T-cell (primary cell): ENCODE results near the gene MUC2. TPM values are rescaled to one million over a fixed set of nuclear protein-coding genes. Genes with fewer than 3 reads are reported as not detected.

Experiments used
- ATAC-seq, 4 experiments: fragments of 200-7000 bp in 3 of 4; fragments of 150-1000 bp in 1 of 4; cut with Tn5 transposase; replicated peaks in 1 of 4; 1 replicate in 3 of 4; 2 replicates in 1 of 4; pipeline ENCODE4 v1.10.0; 2021; ENCODE audit warnings: moderate library complexity in 3 of 4, mild to moderate bottlenecking in 2 of 4, moderate number of reproducible peaks in 1 of 4
- CTCF ChIA-PET, 2 donors: fragments of 300-600 bp; sonication (Branson Sonifier 250); formaldehyde crosslinking; loops; one replicate each; lab custom pipeline; 2022; ENCODE audit warnings: antibody characterized with exemption in 2 of 2; lab: Charles Lee
- POLR2A ChIA-PET, 2 donors: fragments of 300-600 bp; sonication (Branson Sonifier 250); formaldehyde crosslinking; loops; one replicate each; lab custom pipeline; 2022; ENCODE audit warnings: antibody characterized with exemption in 2 of 2; lab: Charles Lee
- DNase-seq, 35 experiments: peaks; one replicate each; pipeline versions ENCODE4 v3.0.0 to v3.0.0-alpha.2; 2013 to 2023
- H3K27ac ChIP-seq: one replicate; pipeline ENCODE4 v1.5.1; 2013; ENCODE audit warnings: low read length
- H3K27me3 ChIP-seq, 2 experiments: replicated peaks in 1 of 2; 1 replicate in 1 of 2; 2 replicates in 1 of 2; pipeline versions ENCODE4 v1.6.1 to v1.7.0; 2013; ENCODE audit warnings: low read length in 1 of 2, mixed read lengths in 1 of 2; ENCODE audit not compliant: control insufficient read depth in 2 of 2, insufficient read depth in 2 of 2; ENCODE audit errors: extremely low read depth in 1 of 2
- H3K36me3 ChIP-seq, 2 donors: 1 replicate in 1 of 2; 2 replicates in 1 of 2; pipeline versions ENCODE4 v1.6.1 to v1.7.0; 2013; ENCODE audit warnings: low read length in 1 of 2; ENCODE audit not compliant: control insufficient read depth in 2 of 2, insufficient read depth in 1 of 2; ENCODE audit errors: extremely low read depth in 1 of 2
- H3K4me1 ChIP-seq, 2 experiments: 1 replicate in 1 of 2; 2 replicates in 1 of 2; pipeline versions ENCODE4 v1.6.1 to v1.7.0; 2013; ENCODE audit warnings: low read length in 2 of 2, mixed read lengths in 1 of 2; ENCODE audit not compliant: insufficient read depth in 2 of 2, control insufficient read depth in 1 of 2; ENCODE audit errors: extremely low read depth in 1 of 2
- H3K4me3 ChIP-seq, 2 donors: 1 replicate in 1 of 2; 2 replicates in 1 of 2; pipeline versions ENCODE4 v1.5.1 to v1.7.0; 2013; ENCODE audit warnings: mild to moderate bottlenecking in 2 of 2, low read length in 1 of 2, moderate library complexity in 1 of 2; ENCODE audit not compliant: control insufficient read depth in 1 of 2; ENCODE audit errors: extremely low read depth in 1 of 2
- H3K9me3 ChIP-seq: 2 replicates; pipeline ENCODE4 v1.7.0; 2013
- H3K27ac Mint-ChIP-seq, 2 donors: one replicate each; pipeline ENCODE4 v1.8.0; 2020 to 2021; ENCODE audit warnings: mild to moderate bottlenecking in 2 of 2, mixed read lengths in 2 of 2
- H3K27me3 Mint-ChIP-seq, 2 donors: one replicate each; pipeline ENCODE4 v1.8.0; 2021 to 2022; ENCODE audit warnings: mixed read lengths in 2 of 2
- H3K36me3 Mint-ChIP-seq: one replicate; pipeline ENCODE4 v1.8.0; 2021; ENCODE audit warnings: mixed read lengths
- H3K4me1 Mint-ChIP-seq, 3 donors: one replicate each; pipeline ENCODE4 v1.8.0; 2020 to 2022; ENCODE audit warnings: mixed read lengths in 3 of 3, mild to moderate bottlenecking in 1 of 3
- H3K4me3 Mint-ChIP-seq, 3 donors: one replicate each; pipeline ENCODE4 v1.8.0; 2020 to 2022; ENCODE audit warnings: mild to moderate bottlenecking in 3 of 3, mixed read lengths in 3 of 3, moderate library complexity in 3 of 3
- H3K9me3 Mint-ChIP-seq, 3 donors: one replicate each; pipeline ENCODE4 v1.8.0; 2020 to 2022; ENCODE audit warnings: mixed read lengths in 3 of 3
- WGBS: methylation state at CpG from one replicate; pipeline ENCODE4 v1.1.5; 2013; ENCODE audit warnings: missing lambda C conversion rate; ENCODE audit not compliant: insufficient coverage; 5-methylcytosine and 5-hydroxymethylcytosine counted together
- total RNA-seq, 35 experiments: library from RNA in 6 of 35; stranded (reverse) in 6 of 35; fragments of 120-200 nt in 1 of 35; gene quantifications; one replicate each; pipeline versions ENCODE4 v1.2.1 to v1.2.4 and lab custom pipeline; 2013 to 2026

Gene MUC2
- total RNA-seq, 5 donors from 2014 or later (not counting 1 experiment from before 2014, with no cell fraction given) = 0.12 to 1.4 (median 0.53) TPM; not detected in 2

- CTCF ChIA-PET = interaction anchor here in 1 of 2 donors (1.0 kb wide), 1 partner anchor 113 kb away, joined by 3 read pairs; no protein-coding TSS in a partner anchor
- Mint-ChIP-seq H3K4me1 (peaks cover 0 to 4% (median 2%) of the 10 kb centered on the region in 3 donors), H3K36me3 (no peaks in the 10 kb centered on the region), H3K9me3 (no peaks in the 10 kb centered on the region), H3K27me3 (peaks cover 9 to 23% of the 10 kb centered on the region in 2 donors), H3K4me3 (no peak overlapping the region), H3K27ac (no peak overlapping the region)
- H3K9me3 ChIP-seq = no peaks in the 10 kb centered on the region
- no peaks in the 10 kb centered on the region for H3K36me3 ChIP-seq
- H3K27me3 ChIP-seq = peaks cover 0 to 82% of the 10 kb centered on the region in 2 experiments
- ATAC-seq (no peak), DNase-seq (no peak)
- WGBS = 84% methylated on average over 19 of the region's 25 CpGs
- peaks cover 0 to 8% of the 10 kb centered on the region in 2 experiments for H3K4me1 ChIP-seq
- no peak overlapping the region for H3K27ac ChIP-seq
- no peak overlapping the region for H3K4me3 ChIP-seq
- POLR2A ChIA-PET = no interaction called here
These were observed 21.4 kb upstream of the MUC2 start for GRCh38 chr11:1053121-1053901.

GRCh38 chr11:1054143-1055108 lies 20.2 kb upstream of the MUC2 start:
- WGBS = 78% methylated on average over 19 of the region's 25 CpGs
- H3K27ac ChIP-seq = no peak overlapping the region
- DNase-seq = no peak

GRCh38 chr11:1055109-1055703 lies 19.5 kb upstream of the MUC2 start:
- Histone ChIP-seq H3K36me3 (no peaks in the 10 kb centered on the region), H3K4me1 (peaks cover 0 to 8% of the 10 kb centered on the region in 2 experiments), H3K4me3 (no peak overlapping the region), H3K27me3 (peaks cover 0 to 75% of the 10 kb centered on the region in 2 experiments), H3K9me3 (no peaks in the 10 kb centered on the region), H3K27ac (no peak overlapping the region)
- H3K27me3 Mint-ChIP-seq = peaks cover 9 to 28% of the 10 kb centered on the region in 2 donors
- no peaks in the 10 kb centered on the region for H3K36me3 Mint-ChIP-seq
- ATAC-seq (no peak), DNase-seq (no peak)
- no peak overlapping the region for H3K27ac Mint-ChIP-seq
- POLR2A ChIA-PET = no interaction called here
- 89% methylated on average over 10 of the region's 17 CpGs for WGBS
- H3K4me1 Mint-ChIP-seq = peaks cover 0 to 4% (median 2%) of the 10 kb centered on the region in 3 donors
- no peaks in the 10 kb centered on the region for H3K9me3 Mint-ChIP-seq
- CTCF ChIA-PET = no interaction called here
- H3K4me3 Mint-ChIP-seq = no peak overlapping the region

More at GRCh38 chr11:1054143-1055108, 20.2 kb upstream of the MUC2 start:
- H3K36me3 ChIP-seq = no peaks in the 10 kb centered on the region
- Mint-ChIP-seq H3K4me3 (no peak overlapping the region), H3K4me1 (peaks cover 0 to 4% (median 2%) of the 10 kb centered on the region in 3 donors), H3K27ac (no peak overlapping the region), H3K9me3 (no peaks in the 10 kb centered on the region), H3K27me3 (peaks cover 9 to 25% of the 10 kb centered on the region in 2 donors), H3K36me3 (no peaks in the 10 kb centered on the region)
- ChIA-PET POLR2A (no interaction called here), CTCF (interaction anchor here in 1 of 2 donors (0.5 kb wide), 1 partner anchor 1823 kb away, joined by 5 read pairs; no protein-coding TSS in a partner anchor)
- no peak overlapping the region for H3K4me3 ChIP-seq
- peaks cover 0 to 8% of the 10 kb centered on the region in 2 experiments for H3K4me1 ChIP-seq
- no peaks in the 10 kb centered on the region for H3K9me3 ChIP-seq
- H3K27me3 ChIP-seq = peaks cover 0 to 78% of the 10 kb centered on the region in 2 experiments
- no peak for ATAC-seq

GRCh38 chr11:1055990-1056771 lies 18.5 kb upstream of the MUC2 start:
- Histone ChIP-seq H3K4me1 (peaks cover 0 to 2% of the 10 kb centered on the region in 2 experiments), H3K36me3 (no peaks in the 10 kb centered on the region), H3K4me3 (no peak overlapping the region), H3K27ac (no peak overlapping the region), H3K27me3 (peaks cover 0 to 75% of the 10 kb centered on the region in 2 experiments), H3K9me3 (no peaks in the 10 kb centered on the region)
- Mint-ChIP-seq H3K36me3 (no peaks in the 10 kb centered on the region), H3K4me1 (peaks cover 0 to under 1% (median 0%) of the 10 kb centered on the region in 3 donors), H3K27ac (no peak overlapping the region), H3K9me3 (no peaks in the 10 kb centered on the region), H3K4me3 (no peak overlapping the region), H3K27me3 (peaks cover 9 to 27% of the 10 kb centered on the region in 2 donors)
- WGBS = 84% methylated on average over 35 of the region's 46 CpGs
- ChIA-PET CTCF (no interaction called here), POLR2A (no interaction called here)
- ATAC-seq = no peak
- peak in 2 of 35 experiments; percentile 4 to 11 for DNase-seq

GRCh38 chr11:1057806-1058205 lies 16.9 kb upstream of the MUC2 start:
- no peak overlapping the region for H3K4me3 Mint-ChIP-seq
- POLR2A ChIA-PET = no interaction called here
- WGBS = 91% methylated on average over 12 of the region's 16 CpGs
- H3K9me3 Mint-ChIP-seq = peaks cover 0 to 5% (median 4%) of the 10 kb centered on the region in 3 donors
- no peak for DNase-seq
- no peaks in the 10 kb centered on the region for H3K36me3 Mint-ChIP-seq
- CTCF ChIA-PET = no interaction called here
- Histone ChIP-seq H3K36me3 (no peaks in the 10 kb centered on the region), H3K27me3 (peaks cover 0 to 66% of the 10 kb centered on the region in 2 experiments), H3K9me3 (no peaks in the 10 kb centered on the region), H3K4me1 (no peaks in the 10 kb centered on the region), H3K27ac (no peak overlapping the region), H3K4me3 (no peak overlapping the region)
- ATAC-seq = no peak
- H3K27ac Mint-ChIP-seq = no peak overlapping the region
- peaks cover 3 to 7% (median 3%) of the 10 kb centered on the region in 3 donors for H3K4me1 Mint-ChIP-seq
- peaks cover 9 to 31% of the 10 kb centered on the region in 2 donors for H3K27me3 Mint-ChIP-seq
